Sciatic nerve (tissue), 2 donors: ENCODE results near the gene GOLGA8J. TPM values are rescaled to one million over a fixed set of nuclear protein-coding genes. Genes with fewer than 3 reads are reported as not detected.
"Not testable (repeated sequence)": the region's sequence is repeated elsewhere in the genome, so short reads cannot be mapped to it uniquely, and the experiment has no call there.

ENCODE experiments used
- ATAC-seq: fragments of 200-7000 bp; cut with Tn5 transposase; one replicate; pipeline ENCODE4 v1.9.1; 2020; ENCODE audit warnings: mild to moderate bottlenecking, moderate library complexity
- DNase-seq: peaks from one replicate; pipeline ENCODE4 v3.0.0-alpha.2; 2020; ENCODE audit warnings: low spot score
- intact Hi-C: fragments of 100-400 bp; cut with DNase I; formaldehyde crosslinking; loops from one replicate; pipeline ENCODE4 v1.14.2; 2022
- total RNA-seq: library from RNA; stranded (reverse); fragmentation: NEBNext Ultra II Directional; extraction: Animal tissue kit (Norgen Biotek cat#: 25700); gene quantifications from one replicate; pipeline ENCODE4 v1.2.1, GENCODE V29; 2021
- donor health status: DM: no; HTN: no; CAD: no.
- donor health status: DM: no; HTN: no; CAD: no.

GOLGA8J gene
- total RNA-seq, 1 donor from 2014 or later, result 0.89 TPM

GRCh38 chr15:30068326-30068725 lies 14.4 kb upstream of the GOLGA8J start:
- DNase-seq (no peak), ATAC-seq (no peak)
- intact Hi-C loops, result no loop called here

- intact Hi-C loops, result no loop called here
- ATAC-seq (no peak), DNase-seq (no peak)
These were observed 10.1 kb upstream of the GOLGA8J start for GRCh38 chr15:30072630-30073029.

DNA sequence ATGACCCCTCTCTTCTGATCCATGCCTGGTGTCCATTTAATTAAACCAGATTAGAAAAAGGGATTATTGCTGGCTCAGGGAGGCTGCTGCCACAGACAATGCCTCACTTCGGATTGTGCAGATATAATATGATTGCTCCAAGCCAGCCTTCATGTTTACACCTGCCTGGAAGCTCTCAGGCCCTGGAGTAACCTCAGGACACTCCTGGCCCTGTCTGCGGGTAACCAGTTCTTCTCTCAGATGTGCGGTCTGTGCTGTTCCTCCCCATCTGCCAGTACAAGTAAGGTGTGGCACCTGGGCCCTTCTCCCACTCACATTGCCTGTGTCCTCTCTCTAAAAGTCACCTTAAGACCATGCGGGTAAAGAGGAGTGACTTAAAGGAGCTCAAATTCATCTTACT lies 8.8 kb upstream of the GOLGA8J start:
- ATAC-seq, result no peak
- DNase-seq, result no peak
- intact Hi-C loops, result no loop called here

- DNase-seq, ATAC-seq, intact Hi-C loops: not testable (repeated sequence)
These were observed 1.9 kb upstream of the GOLGA8J start for GRCh38 chr15:30080816-30081215.

DNA sequence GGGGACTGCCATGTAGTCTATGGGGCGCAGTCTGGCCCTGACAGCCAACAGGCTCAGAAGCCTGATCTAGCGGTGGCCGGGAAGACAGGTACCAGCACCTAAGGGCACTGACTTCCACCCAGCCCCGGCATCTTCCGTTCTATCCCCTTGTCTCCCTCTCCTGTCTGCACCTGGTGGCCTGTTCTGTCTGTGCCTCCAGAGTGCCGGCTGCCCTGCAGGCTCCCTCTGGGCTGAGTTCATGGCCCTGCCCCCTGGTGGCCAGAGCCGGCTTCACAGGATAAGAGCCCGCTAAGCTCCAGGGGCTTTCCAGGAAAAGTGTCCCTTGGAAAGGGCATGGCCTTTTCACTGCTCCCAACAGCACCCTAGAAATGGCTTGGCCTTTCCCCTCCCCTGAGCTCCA lies 15.1 kb downstream of the GOLGA8J start:
- DNase-seq, ATAC-seq, intact Hi-C loops: not testable (repeated sequence)

GRCh38 chr15:30102890-30103289 lies 20.1 kb downstream of the GOLGA8J start:
- DNase-seq, intact Hi-C loops: not testable (repeated sequence)
- ATAC-seq, result peak; percentile 51

- DNase-seq, intact Hi-C loops: not testable (repeated sequence)
- ATAC-seq, result peak; percentile 79
These were observed 21.3 kb downstream of the GOLGA8J start for GRCh38 chr15:30103941-30104507.

GRCh38 chr15:30110591-30110990 lies 27.8 kb downstream of the GOLGA8J start:
- ATAC-seq, intact Hi-C loops, DNase-seq: not testable (repeated sequence)

DNA sequence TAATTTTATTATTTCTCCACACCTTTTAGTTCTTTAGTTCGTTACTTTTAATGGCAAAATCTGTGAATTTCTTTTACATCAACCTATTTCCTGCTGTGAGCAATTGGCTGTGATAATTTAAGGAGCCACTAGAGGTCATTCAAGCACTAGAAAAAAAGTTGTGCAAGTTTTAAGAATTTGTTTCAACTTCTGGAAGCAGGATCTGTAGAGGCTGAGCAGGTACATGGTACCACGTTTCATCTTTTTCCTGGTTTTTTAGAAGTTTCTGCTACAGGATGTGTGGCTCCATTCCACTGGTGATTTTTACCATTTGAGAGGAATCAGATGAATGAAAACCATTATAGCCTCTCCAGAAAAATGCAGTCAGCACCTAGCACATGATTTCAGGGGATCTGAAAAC lies 47.3 kb downstream of the GOLGA8J start:
- DNase-seq, ATAC-seq, intact Hi-C loops: not testable (repeated sequence)

- DNase-seq, ATAC-seq, intact Hi-C loops: not testable (repeated sequence)
These were observed 52.0 kb downstream of the GOLGA8J start, which contains the start of gene GOLGA8T for GRCh38 chr15:30134751-30135150. Gene GOLGA8T (plus strand): TSS chr15:30135051. CDS start chr15:30135149, 98 bp downstream.

Other genes starting within 250 kb of the GOLGA8J start
- gene GOLGA8T, start 52.1 kb downstream of the GOLGA8J start, total RNA-seq, result 1.5 TPM